RWPE1 (cell line): ENCODE data around the gene IGSF9B.

ENCODE experiments used
- CTCF ChIA-PET: fragments of 350-600 bp; sonication (Branson Sonifier 250); formaldehyde crosslinking; extraction: SDS; loops from one replicate; lab custom pipeline; 2021; lab: Yijun Ruan, JAX
- POLR2A ChIA-PET: fragments of 400-600 bp; formaldehyde crosslinking; extraction: SDS; loops from one replicate; lab custom pipeline; 2020; ENCODE audit warnings: antibody characterized with exemption; ENCODE audit not compliant: low non-redundant PET; lab: Yijun Ruan, JAX
- DNase-seq: peaks from one replicate; pipeline ENCODE4 v3.0.0; 2012; ENCODE audit warnings: low spot score
- H3K27ac ChIP-seq: fragments of 450-650 bp; 2 replicates; pipeline ENCODE4 v1.5.1; 2017
- CTCF ChIP-seq: fragments of 450-650 bp; conservative IDR thresholded peaks from 2 replicates; pipeline ENCODE4 v1.5.1; 2017; ENCODE audit warnings: low read depth, mild to moderate bottlenecking

IGSF9B gene

GRCh38 chr11:133867456-133867855 is 89.3 kb downstream of the IGSF9B start:
- no peak for TF ChIP-seq CTCF
- POLR2A ChIA-PET = no interaction called here

GRCh38 chr11:133865466-133865865 is 91.3 kb downstream of the IGSF9B start:
- ChIA-PET POLR2A (no interaction called here), CTCF (no interaction called here)
- DNase-seq = no peak
- no peak for TF ChIP-seq CTCF
- H3K27ac ChIP-seq = no peak overlapping the region

More at GRCh38 chr11:133867456-133867855, 89.3 kb downstream of the IGSF9B start:
- CTCF ChIA-PET = interaction anchor here (0.7 kb wide), 1 partner anchor 553 kb away, joined by 3 read pairs; no protein-coding TSS in a partner anchor
- no peak for DNase-seq
- H3K27ac ChIP-seq = no peak overlapping the region

- TF ChIP-seq CTCF = no peak
- ChIA-PET CTCF (no interaction called here), POLR2A (no interaction called here)
- no peak overlapping the region for H3K27ac ChIP-seq
- no peak for DNase-seq
These were observed 92.0 kb downstream of the IGSF9B start for GRCh38 chr11:133864756-133865155.

- no peak for TF ChIP-seq CTCF
- no peak overlapping the region for H3K27ac ChIP-seq
- DNase-seq = no peak
- POLR2A ChIA-PET = no interaction called here
- CTCF ChIA-PET = no interaction called here
These were observed 96.6 kb downstream of the IGSF9B start for GRCh38 chr11:133860151-133860550.
